ENCODE measurements around the gene BTAF1. TPM values are rescaled to one million over a fixed set of nuclear protein-coding genes. Genes with fewer than 3 reads are reported as not detected.

The BTAF1 gene
- total RNA-seq, 1 donor from 2014 or later: 74.7 TPM

GRCh38 chr10:91955114-91955513 is 31.5 kb downstream of the BTAF1 start:
- no peak for TF ChIP-seq CTCF (IDR thresholded peaks at IDR 0.05)
- Mint-ChIP-seq H3K27ac (no peak overlapping the region), H3K4me3 (no peak overlapping the region), H3K9me3 (no peaks in the 10 kb centered on the region), H3K4me1 (no peaks in the 10 kb centered on the region), H3K36me3 (ENCODE audit: low read depth) (peaks cover 83% of the 10 kb centered on the region), H3K27me3 (no peaks in the 10 kb centered on the region)
- ATAC-seq (ENCODE audit: low read depth): no peak
- CTCF ChIA-PET: no interaction called here
- no peak for DNase-seq
- intact Hi-C loops (cut with micrococcal nuclease): no loop called here
- POLR2A ChIA-PET: no interaction called here

GRCh38 chr10:91957091-91957490 is 33.5 kb downstream of the BTAF1 start:
- Mint-ChIP-seq H3K9me3 (no peaks in the 10 kb centered on the region), H3K27ac (no peak overlapping the region)

GRCh38 chr10:91969297-91969696 is 45.7 kb downstream of the BTAF1 start:
- intact Hi-C loops (cut with micrococcal nuclease): no loop called here
- no peaks in the 10 kb centered on the region for H3K9me3 Mint-ChIP-seq
- POLR2A ChIA-PET: no interaction called here

More at GRCh38 chr10:91957091-91957490, 33.5 kb downstream of the BTAF1 start:
- H3K4me3 Mint-ChIP-seq: no peak overlapping the region
- intact Hi-C loops (cut with micrococcal nuclease): no loop called here
- no peaks in the 10 kb centered on the region for H3K27me3 Mint-ChIP-seq
- CTCF ChIA-PET: no interaction called here
- no peak for TF ChIP-seq CTCF (IDR thresholded peaks at IDR 0.05)
- POLR2A ChIA-PET: no interaction called here
- DNase-seq (no peak), ATAC-seq (ENCODE audit: low read depth) (no peak)
- peaks cover 83% of the 10 kb centered on the region for H3K36me3 Mint-ChIP-seq (ENCODE audit: low read depth)
- H3K4me1 Mint-ChIP-seq: no peaks in the 10 kb centered on the region

GRCh38 chr10:91974960-91975359 is 51.4 kb downstream of the BTAF1 start:
- TF ChIP-seq CTCF (IDR thresholded peaks at IDR 0.05): no peak
- Mint-ChIP-seq H3K4me3 (no peak overlapping the region), H3K9me3 (no peaks in the 10 kb centered on the region), H3K36me3 (ENCODE audit: low read depth) (peaks cover 62% of the 10 kb centered on the region), H3K4me1 (peaks cover 6% of the 10 kb centered on the region), H3K27me3 (no peaks in the 10 kb centered on the region), H3K27ac (no peak overlapping the region)
- DNase-seq (no peak), ATAC-seq (ENCODE audit: low read depth) (no peak)
- POLR2A ChIA-PET: interaction anchor here (0.6 kb wide), 1 partner anchor 167 kb away, joined by 3 read pairs; no protein-coding TSS in a partner anchor
- CTCF ChIA-PET: no interaction called here
- intact Hi-C loops (cut with micrococcal nuclease): no loop called here

More at GRCh38 chr10:91969297-91969696, 45.7 kb downstream of the BTAF1 start:
- no peaks in the 10 kb centered on the region for H3K27me3 Mint-ChIP-seq
- ATAC-seq (ENCODE audit: low read depth): no peak
- peaks cover 71% of the 10 kb centered on the region for H3K36me3 Mint-ChIP-seq (ENCODE audit: low read depth)
- DNase-seq: no peak
- peaks cover 5% of the 10 kb centered on the region for H3K4me1 Mint-ChIP-seq
- no peak overlapping the region for H3K27ac Mint-ChIP-seq
- CTCF ChIA-PET: no interaction called here
- H3K4me3 Mint-ChIP-seq: no peak overlapping the region
- no peak for TF ChIP-seq CTCF (IDR thresholded peaks at IDR 0.05)

- Mint-ChIP-seq H3K36me3 (ENCODE audit: low read depth) (peaks cover 61% of the 10 kb centered on the region), H3K9me3 (no peaks in the 10 kb centered on the region), H3K4me3 (no peak overlapping the region), H3K27me3 (no peaks in the 10 kb centered on the region), H3K27ac (no peak overlapping the region), H3K4me1 (peaks cover 6% of the 10 kb centered on the region)
- ATAC-seq (ENCODE audit: low read depth) (no peak), DNase-seq (no peak)
- CTCF ChIA-PET: no interaction called here
- POLR2A ChIA-PET: interaction anchor here (0.6 kb wide), 1 partner anchor 166 kb away, joined by 3 read pairs; no protein-coding TSS in a partner anchor
- intact Hi-C loops (cut with micrococcal nuclease): no loop called here
- TF ChIP-seq CTCF (IDR thresholded peaks at IDR 0.05): no peak
Measured at GRCh38 chr10:91975438-91975837, 51.9 kb downstream of the BTAF1 start.

All from activated B cell treated with CpG ODN at 0.5 μM for 24 hours (primary cell).